Measurements from ENCODE around the gene CTXND1. TPM values are rescaled to one million over a fixed set of nuclear protein-coding genes. Genes with fewer than 3 reads are reported as not detected.

The CTXND1 gene
- total RNA-seq, 1 experiment from 2014 or later: not detected

DNA sequence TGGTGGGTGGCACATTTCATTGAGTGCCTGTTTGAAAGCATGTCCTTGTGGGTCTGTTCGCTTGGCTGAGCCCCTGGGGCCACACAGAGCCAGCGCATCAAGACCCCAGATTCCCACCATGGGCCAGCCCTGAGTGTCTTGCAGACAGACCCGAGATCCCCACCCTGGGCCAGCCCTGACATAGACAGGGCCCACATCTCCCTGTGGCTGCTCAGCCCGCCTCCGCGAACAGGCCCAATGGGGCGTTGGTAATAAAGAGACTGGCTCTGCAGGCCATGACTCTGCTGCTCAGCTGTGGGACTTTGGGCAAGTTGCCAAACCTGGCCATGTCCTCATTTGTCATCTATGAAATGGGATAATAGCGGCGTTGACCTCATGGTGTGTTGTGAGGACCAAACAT is 76.6 kb downstream of the CTXND1 start:
- Histone ChIP-seq H3K27me3 (ENCODE audit: low read length) (no peaks in the 10 kb centered on the region), H3F3A (ENCODE audit: low read length, unreplicated experiment) (peaks cover 4% of the 10 kb centered on the region), H3K4me2 (ENCODE audit: low read length) (no peak overlapping the region), H3K4me1 (ENCODE audit: insufficient read depth, low read length) (peaks cover 31% of the 10 kb centered on the region), H3K9ac (ENCODE audit: low read length) (no peak overlapping the region), H2AFZ (ENCODE audit: low read length) (no peak overlapping the region), H3K9me2 (replicated peaks; ENCODE audit: low read length) (no peaks in the 10 kb centered on the region), H4K20me1 (ENCODE audit: low read length) (no peaks in the 10 kb centered on the region), H3K79me2 (ENCODE audit: low read length) (no peaks in the 10 kb centered on the region), H3K9me3 (ENCODE audit: low read length) (no peaks in the 10 kb centered on the region), H3K36me3 (ENCODE audit: low read depth, low read length) (peaks cover 19% of the 10 kb centered on the region), H3K27ac (ENCODE audit: low read length) (no peak overlapping the region), H3K4me3 (ENCODE audit: low read length) (no peak overlapping the region)
- intact Hi-C loops (cut with micrococcal nuclease): loop anchor here (10.0 kb wide), 1 partner anchor 281 kb away; the partner anchor contains the start of gene MTHFS
- ATAC-seq (no peak), DNase-seq (no peak)
- ChIA-PET POLR2A (ENCODE audit: unreplicated experiment) (no interaction called here), CTCF (interaction anchor here (0.5 kb wide), 1 partner anchor 23 kb away, joined by 4 read pairs; no protein-coding TSS in a partner anchor)
- no TSS peak for BruUV-seq (replicated peaks)
- TF ChIP-seq EZH2 (IDR thresholded peaks at IDR 0.05; ENCODE audit: low read length, unreplicated experiment) (no peak), EZH2phosphoT487 (IDR thresholded peaks at IDR 0.05; ENCODE audit: borderline replicate concordance, low read length) (no peak)
- TF ChIP-seq, protein P1, sequence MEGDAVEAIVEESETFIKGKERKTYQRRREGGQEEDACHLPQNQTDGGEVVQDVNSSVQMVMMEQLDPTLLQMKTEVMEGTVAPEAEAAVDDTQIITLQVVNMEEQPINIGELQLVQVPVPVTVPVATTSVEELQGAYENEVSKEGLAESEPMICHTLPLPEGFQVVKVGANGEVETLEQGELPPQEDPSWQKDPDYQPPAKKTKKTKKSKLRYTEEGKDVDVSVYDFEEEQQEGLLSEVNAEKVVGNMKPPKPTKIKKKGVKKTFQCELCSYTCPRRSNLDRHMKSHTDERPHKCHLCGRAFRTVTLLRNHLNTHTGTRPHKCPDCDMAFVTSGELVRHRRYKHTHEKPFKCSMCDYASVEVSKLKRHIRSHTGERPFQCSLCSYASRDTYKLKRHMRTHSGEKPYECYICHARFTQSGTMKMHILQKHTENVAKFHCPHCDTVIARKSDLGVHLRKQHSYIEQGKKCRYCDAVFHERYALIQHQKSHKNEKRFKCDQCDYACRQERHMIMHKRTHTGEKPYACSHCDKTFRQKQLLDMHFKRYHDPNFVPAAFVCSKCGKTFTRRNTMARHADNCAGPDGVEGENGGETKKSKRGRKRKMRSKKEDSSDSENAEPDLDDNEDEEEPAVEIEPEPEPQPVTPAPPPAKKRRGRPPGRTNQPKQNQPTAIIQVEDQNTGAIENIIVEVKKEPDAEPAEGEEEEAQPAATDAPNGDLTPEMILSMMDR (conservative IDR thresholded peaks at IDR 0.05; ENCODE audit: low read depth, low read length): no peak

DNA sequence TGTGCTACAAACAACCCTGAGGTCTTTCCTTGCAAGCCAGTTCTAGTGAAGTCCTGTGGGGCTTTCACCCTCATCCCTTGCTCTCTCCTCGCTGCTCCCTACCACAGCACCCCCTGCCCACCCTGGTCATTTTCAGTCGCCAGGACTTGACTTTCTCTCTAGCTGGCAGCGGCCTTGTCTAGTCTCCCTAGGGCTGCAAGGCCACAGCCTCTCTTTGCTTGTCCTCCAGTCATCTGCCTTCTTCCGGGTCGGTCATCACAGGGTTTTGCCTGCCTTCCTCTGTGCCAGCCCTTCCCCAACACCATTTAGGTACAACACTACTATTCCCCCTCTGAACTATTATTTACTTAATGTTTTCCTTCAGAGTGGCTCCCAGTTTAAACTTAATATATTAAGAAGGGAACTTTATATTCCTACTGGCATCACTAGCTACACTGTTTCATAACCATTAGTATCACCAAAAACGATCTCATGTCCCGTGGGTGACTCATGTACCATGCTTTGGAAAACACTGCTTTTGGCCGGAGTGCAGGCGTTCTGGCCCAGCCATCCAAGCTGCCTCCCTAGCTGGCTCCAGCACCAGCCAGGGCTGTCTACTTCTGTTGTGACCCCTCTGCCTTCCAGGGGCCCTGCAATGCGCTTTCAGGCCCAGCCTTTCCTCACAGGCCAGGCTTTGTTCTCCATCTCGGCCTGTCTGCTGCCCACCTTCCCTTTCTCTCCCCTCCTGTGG is 77.8 kb downstream of the CTXND1 start:
- H3K9ac ChIP-seq (ENCODE audit: low read length): no peak overlapping the region
- no peaks in the 10 kb centered on the region for H4K20me1 ChIP-seq (ENCODE audit: low read length)
- CTCF ChIA-PET: interaction anchor here (1.1 kb wide), 1 partner anchor 21 kb away, joined by 4 read pairs; no protein-coding TSS in a partner anchor
- H3K9me3 ChIP-seq (ENCODE audit: low read length): no peaks in the 10 kb centered on the region
- POLR2A ChIA-PET (ENCODE audit: unreplicated experiment): no interaction called here
- intact Hi-C loops (cut with micrococcal nuclease): loop anchor here (5.0 to 10.0 kb wide), 4 partner anchors 67 to 279 kb away; partner anchors contain the start of gene MTHFS
- no peak overlapping the region for H2AFZ ChIP-seq (ENCODE audit: low read length)
- no peaks in the 10 kb centered on the region for H3K79me2 ChIP-seq (ENCODE audit: low read length)
- H3K4me3 ChIP-seq (ENCODE audit: low read length): no peak overlapping the region
- DNase-seq (peak; percentile 77), ATAC-seq (peak; percentile 53)
- H3K27me3 ChIP-seq (ENCODE audit: low read length): no peaks in the 10 kb centered on the region
- H3F3A ChIP-seq (ENCODE audit: low read length, unreplicated experiment): peaks cover 4% of the 10 kb centered on the region
- H3K4me2 ChIP-seq (ENCODE audit: low read length): no peak overlapping the region
- H3K27ac ChIP-seq (ENCODE audit: low read length): peak overlapping the region; percentile 49
- TF ChIP-seq EZH2 (IDR thresholded peaks at IDR 0.05; ENCODE audit: low read length, unreplicated experiment) (no peak), EZH2phosphoT487 (IDR thresholded peaks at IDR 0.05; ENCODE audit: borderline replicate concordance, low read length) (no peak)
- TF ChIP-seq, protein P1 (conservative IDR thresholded peaks at IDR 0.05; ENCODE audit: low read depth, low read length): no peak
- peaks cover 25% of the 10 kb centered on the region for H3K4me1 ChIP-seq (ENCODE audit: insufficient read depth, low read length)
- H3K9me2 ChIP-seq (replicated peaks; ENCODE audit: low read length): no peaks in the 10 kb centered on the region
- BruUV-seq (replicated peaks): no TSS peak
- H3K36me3 ChIP-seq (ENCODE audit: low read depth, low read length): peaks cover 19% of the 10 kb centered on the region

Measured in PC-3 (cell line).